ENCODE data around the gene CPED1. TPM values are rescaled to one million over a fixed set of nuclear protein-coding genes. Genes with fewer than 3 reads are reported as not detected.

CPED1 gene
- total and polyA plus RNA-seq, 2 donors (not counting 1 experiment from before 2014, with no cell fraction given): 70.2 to 196 TPM

DNA sequence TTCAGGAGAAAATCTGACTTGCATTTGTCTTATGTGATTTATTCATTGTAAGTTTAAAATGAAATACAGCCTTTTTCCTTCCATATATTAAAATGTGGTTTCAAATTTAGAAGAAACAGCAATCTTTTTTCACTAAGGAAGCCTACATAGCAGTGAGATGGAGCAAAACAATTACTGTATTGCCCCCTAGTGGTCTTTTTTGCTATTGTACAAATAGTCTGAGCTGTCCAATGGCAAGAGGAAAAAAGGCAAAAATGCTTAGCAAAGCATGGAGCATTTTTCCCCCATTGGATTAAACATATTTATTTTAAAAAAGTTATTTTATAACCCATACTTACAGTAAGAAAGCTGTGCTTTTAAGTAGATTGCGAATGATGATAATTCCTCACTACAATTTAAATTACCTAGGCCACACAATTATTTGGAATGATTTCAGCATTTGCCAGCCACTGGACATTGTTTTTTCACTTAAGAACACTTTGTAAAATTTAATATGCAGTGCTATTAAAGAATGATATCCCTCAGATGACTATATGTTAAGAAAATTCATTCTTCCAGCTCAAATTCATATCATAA is 119.5 kb downstream of the CPED1 start:
- no peaks in the 10 kb centered on the region for H3K9me3 ChIP-seq (ENCODE audit: control insufficient read depth, insufficient read depth, low read depth, low read length)
- H3K27me3 ChIP-seq (ENCODE audit: control insufficient read depth, insufficient read depth, low read length): no peaks in the 10 kb centered on the region
- H3K4me2 ChIP-seq (ENCODE audit: extremely low read depth, insufficient read depth, low read length): no peak overlapping the region
- H3K79me2 ChIP-seq (ENCODE audit: control insufficient read depth, insufficient read depth, low read length): no peaks in the 10 kb centered on the region
- no peak for TF ChIP-seq EZH2 (IDR thresholded peaks at IDR 0.05; ENCODE audit: low read length, missing control alignments)
- TF ChIP-seq, protein P1, sequence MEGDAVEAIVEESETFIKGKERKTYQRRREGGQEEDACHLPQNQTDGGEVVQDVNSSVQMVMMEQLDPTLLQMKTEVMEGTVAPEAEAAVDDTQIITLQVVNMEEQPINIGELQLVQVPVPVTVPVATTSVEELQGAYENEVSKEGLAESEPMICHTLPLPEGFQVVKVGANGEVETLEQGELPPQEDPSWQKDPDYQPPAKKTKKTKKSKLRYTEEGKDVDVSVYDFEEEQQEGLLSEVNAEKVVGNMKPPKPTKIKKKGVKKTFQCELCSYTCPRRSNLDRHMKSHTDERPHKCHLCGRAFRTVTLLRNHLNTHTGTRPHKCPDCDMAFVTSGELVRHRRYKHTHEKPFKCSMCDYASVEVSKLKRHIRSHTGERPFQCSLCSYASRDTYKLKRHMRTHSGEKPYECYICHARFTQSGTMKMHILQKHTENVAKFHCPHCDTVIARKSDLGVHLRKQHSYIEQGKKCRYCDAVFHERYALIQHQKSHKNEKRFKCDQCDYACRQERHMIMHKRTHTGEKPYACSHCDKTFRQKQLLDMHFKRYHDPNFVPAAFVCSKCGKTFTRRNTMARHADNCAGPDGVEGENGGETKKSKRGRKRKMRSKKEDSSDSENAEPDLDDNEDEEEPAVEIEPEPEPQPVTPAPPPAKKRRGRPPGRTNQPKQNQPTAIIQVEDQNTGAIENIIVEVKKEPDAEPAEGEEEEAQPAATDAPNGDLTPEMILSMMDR (conservative IDR thresholded peaks at IDR 0.05 in 1 of 2, IDR thresholded peaks at IDR 0.05 in 1 of 2; ENCODE audit: low read depth in 1 of 2, low read length in 2 of 2): peak; percentile 56 to 70
- no peak overlapping the region for H3K4me3 ChIP-seq (replicated peaks in 1 of 4; ENCODE audit: control extremely low read depth in 1 of 4, insufficient read depth in 1 of 4, low read depth in 3 of 4, low read length in 4 of 4)
- no peak overlapping the region for H3K9ac ChIP-seq (ENCODE audit: insufficient read depth, low read length)
- H3K36me3 ChIP-seq (ENCODE audit: control insufficient read depth, insufficient read depth, low read length): peaks cover 10% of the 10 kb centered on the region
- no peak overlapping the region for H3K27ac ChIP-seq (ENCODE audit: insufficient read depth, low read length)
- H4K20me1 ChIP-seq (ENCODE audit: control insufficient read depth, extremely low read depth, insufficient read depth, low read length): no peaks in the 10 kb centered on the region
- H3K4me1 ChIP-seq (ENCODE audit: control insufficient read depth, extremely low read depth, insufficient read depth, low read length): no peaks in the 10 kb centered on the region
- peak; percentile 55 to 87 for DNase-seq (ENCODE audit: low read depth in 2 of 2)
- no peak overlapping the region for H2AFZ ChIP-seq (ENCODE audit: low read length)

DNA sequence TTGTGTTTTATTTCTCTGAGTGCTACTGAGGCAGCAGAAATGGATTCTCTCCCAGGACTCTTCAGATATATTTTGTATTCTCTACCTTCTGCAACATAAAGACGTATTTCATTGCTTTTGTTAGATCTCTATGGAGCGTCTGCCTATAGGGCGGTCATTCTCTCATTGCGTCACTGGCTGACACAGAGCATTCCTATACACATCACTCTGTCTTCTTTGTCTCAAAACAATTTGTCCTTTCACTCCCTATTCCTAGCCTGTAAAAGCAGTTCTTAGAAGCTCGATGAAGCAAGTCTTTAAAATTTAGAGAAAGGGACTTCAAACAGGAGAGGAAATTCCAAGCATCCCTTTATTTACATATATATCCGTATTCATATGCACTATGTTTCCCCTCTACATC is 120.6 kb downstream of the CPED1 start:
- Histone ChIP-seq H3K9ac (ENCODE audit: insufficient read depth, low read length) (no peak overlapping the region), H3K27ac (ENCODE audit: insufficient read depth, low read length) (no peak overlapping the region), H2AFZ (ENCODE audit: low read length) (no peak overlapping the region), H3K36me3 (ENCODE audit: control insufficient read depth, insufficient read depth, low read length) (peaks cover 8% of the 10 kb centered on the region), H3K9me3 (ENCODE audit: control insufficient read depth, insufficient read depth, low read depth, low read length) (no peaks in the 10 kb centered on the region), H3K4me3 (replicated peaks in 1 of 4; ENCODE audit: control extremely low read depth in 1 of 4, insufficient read depth in 1 of 4, low read depth in 3 of 4, low read length in 4 of 4) (no peak overlapping the region), H3K4me2 (ENCODE audit: extremely low read depth, insufficient read depth, low read length) (no peak overlapping the region), H4K20me1 (ENCODE audit: control insufficient read depth, extremely low read depth, insufficient read depth, low read length) (no peaks in the 10 kb centered on the region), H3K79me2 (ENCODE audit: control insufficient read depth, insufficient read depth, low read length) (no peaks in the 10 kb centered on the region), H3K27me3 (ENCODE audit: control insufficient read depth, insufficient read depth, low read length) (no peaks in the 10 kb centered on the region), H3K4me1 (ENCODE audit: control insufficient read depth, extremely low read depth, insufficient read depth, low read length) (no peaks in the 10 kb centered on the region)
- DNase-seq (ENCODE audit: low read depth in 2 of 2): peak in 1 of 2 donors; percentile 40
- TF ChIP-seq EZH2 (IDR thresholded peaks at IDR 0.05; ENCODE audit: low read length, missing control alignments): no peak
- TF ChIP-seq, protein P1 (conservative IDR thresholded peaks at IDR 0.05 in 1 of 2, IDR thresholded peaks at IDR 0.05 in 1 of 2; ENCODE audit: low read depth in 1 of 2, low read length in 2 of 2): no peak

DNA sequence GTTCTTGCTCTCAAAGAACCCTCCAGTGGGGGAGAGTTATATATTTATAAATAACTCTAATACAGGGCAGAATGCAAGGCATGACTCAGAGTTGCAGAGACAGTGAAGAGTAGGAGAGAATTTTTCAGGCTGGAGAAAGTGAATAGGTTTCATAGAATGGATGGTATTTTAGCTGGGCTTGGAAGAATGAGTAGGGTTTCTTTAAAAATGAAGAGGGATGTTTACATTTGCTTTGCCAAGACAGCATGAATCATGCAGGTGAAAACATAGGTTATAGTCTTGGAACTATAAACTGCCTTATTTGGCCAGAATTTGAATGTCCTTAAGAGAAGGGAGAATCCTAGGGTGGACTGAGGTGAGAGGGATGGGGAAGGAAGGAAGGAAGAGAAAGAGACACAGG is 124.8 kb downstream of the CPED1 start:
- Histone ChIP-seq H3K36me3 (ENCODE audit: control insufficient read depth, insufficient read depth, low read length) (peaks cover 4% of the 10 kb centered on the region), H3K9ac (ENCODE audit: insufficient read depth, low read length) (no peak overlapping the region), H4K20me1 (ENCODE audit: control insufficient read depth, extremely low read depth, insufficient read depth, low read length) (no peaks in the 10 kb centered on the region), H3K27me3 (ENCODE audit: control insufficient read depth, insufficient read depth, low read length) (no peaks in the 10 kb centered on the region), H3K4me2 (ENCODE audit: extremely low read depth, insufficient read depth, low read length) (no peak overlapping the region), H3K27ac (ENCODE audit: insufficient read depth, low read length) (no peak overlapping the region), H2AFZ (ENCODE audit: low read length) (no peak overlapping the region), H3K4me1 (ENCODE audit: control insufficient read depth, extremely low read depth, insufficient read depth, low read length) (peaks cover 4% of the 10 kb centered on the region), H3K4me3 (replicated peaks in 1 of 4; ENCODE audit: control extremely low read depth in 1 of 4, insufficient read depth in 1 of 4, low read depth in 3 of 4, low read length in 4 of 4) (no peak overlapping the region), H3K9me3 (ENCODE audit: control insufficient read depth, insufficient read depth, low read depth, low read length) (no peaks in the 10 kb centered on the region), H3K79me2 (ENCODE audit: control insufficient read depth, insufficient read depth, low read length) (no peaks in the 10 kb centered on the region)
- peak in 1 of 2 donors; percentile 70 for DNase-seq (ENCODE audit: low read depth in 2 of 2)
- TF ChIP-seq, protein P1 (conservative IDR thresholded peaks at IDR 0.05 in 1 of 2, IDR thresholded peaks at IDR 0.05 in 1 of 2; ENCODE audit: low read depth in 1 of 2, low read length in 2 of 2): no peak
- no peak for TF ChIP-seq EZH2 (IDR thresholded peaks at IDR 0.05; ENCODE audit: low read length, missing control alignments)

All from fibroblast of lung (primary cell).